CD8-positive, alpha-beta memory T cell (primary cell): ENCODE data around the gene DES. TPM values are rescaled to one million over a fixed set of nuclear protein-coding genes. Genes with fewer than 3 reads are reported as not detected.

ENCODE experiments used
- CTCF ChIA-PET: fragments of 350-600 bp; sonication (Branson Sonifier 250); formaldehyde crosslinking; loops from one replicate; lab custom pipeline; 2021; ENCODE audit warnings: antibody characterized with exemption; lab: Charles Lee
- POLR2A ChIA-PET: fragments of 350-600 bp; sonication (Branson Sonifier 250); formaldehyde crosslinking; loops from one replicate; lab custom pipeline; 2021; ENCODE audit warnings: antibody characterized with exemption; lab: Charles Lee
- DNase-seq, 5 donors: peaks; one replicate each; pipeline versions ENCODE4 v3.0.0 to v3.0.0-alpha.2; 2020 to 2022; ENCODE audit warnings: mixed read lengths in 1 of 5
- H3K27ac ChIP-seq: one replicate; pipeline ENCODE4 v1.7.0; 2013; ENCODE audit warnings: low read depth, mild to moderate bottlenecking, low read length, moderate library complexity
- H3K27me3 ChIP-seq: 2 replicates; pipeline ENCODE4 v1.7.0; 2013; ENCODE audit warnings: low read length, mild to moderate bottlenecking; ENCODE audit not compliant: insufficient read depth, poor library complexity, severe bottlenecking
- H3K36me3 ChIP-seq: 2 replicates; pipeline ENCODE4 v1.7.0; 2013; ENCODE audit warnings: mild to moderate bottlenecking, low read length, moderate library complexity; ENCODE audit not compliant: insufficient read depth
- H3K4me1 ChIP-seq: 2 replicates; pipeline ENCODE4 v1.7.0; 2013; ENCODE audit warnings: mild to moderate bottlenecking, low read length, moderate library complexity; ENCODE audit not compliant: insufficient read depth
- H3K4me3 ChIP-seq: 2 replicates; pipeline ENCODE4 v1.7.0; 2013; ENCODE audit warnings: mild to moderate bottlenecking, low read length
- H3K9me3 ChIP-seq: 2 replicates; pipeline ENCODE4 v1.7.0; 2013; ENCODE audit warnings: mild to moderate bottlenecking, low read length
- H3K27ac Mint-ChIP-seq, 8 donors: one replicate each; pipeline ENCODE4 v1.8.0; 2020 to 2021; ENCODE audit warnings: mixed read lengths in 8 of 8, mild to moderate bottlenecking in 6 of 8, inconsistent platforms in 3 of 8, moderate library complexity in 3 of 8
- H3K27me3 Mint-ChIP-seq, 2 donors: one replicate each; pipeline ENCODE4 v1.8.0; 2020 to 2021; ENCODE audit warnings: mixed read lengths in 2 of 2, mild to moderate bottlenecking in 1 of 2, moderate library complexity in 1 of 2
- H3K36me3 Mint-ChIP-seq, 3 donors: one replicate each; pipeline ENCODE4 v1.8.0; 2020 to 2021; ENCODE audit warnings: mixed read lengths in 3 of 3, inconsistent platforms in 1 of 3, mild to moderate bottlenecking in 1 of 3
- H3K4me1 Mint-ChIP-seq, 3 donors: one replicate each; pipeline ENCODE4 v1.8.0; 2020 to 2021; ENCODE audit warnings: mixed read lengths in 3 of 3, inconsistent platforms in 1 of 3, mild to moderate bottlenecking in 1 of 3
- H3K4me3 Mint-ChIP-seq, 7 donors: one replicate each; pipeline ENCODE4 v1.8.0; 2020 to 2021; ENCODE audit warnings: mixed read lengths in 7 of 7, mild to moderate bottlenecking in 6 of 7, moderate library complexity in 4 of 7, inconsistent platforms in 2 of 7
- H3K9me3 Mint-ChIP-seq, 5 donors: one replicate each; pipeline ENCODE4 v1.8.0; 2020 to 2022; ENCODE audit warnings: mixed read lengths in 5 of 5, mild to moderate bottlenecking in 3 of 5, moderate library complexity in 2 of 5, inconsistent platforms in 1 of 5
- polyA plus RNA-seq: library from polyadenylated mRNA; unstranded; fragments of 300-500 nt; fragmentation: Illumina TruSeq; gene quantifications from one replicate; pipeline ENCODE4 v1.2.3, GENCODE V29; 2021
- total RNA-seq, 2 experiments: library from RNA; stranded (reverse); gene quantifications; one replicate each; pipeline ENCODE4 v1.2.3, GENCODE V29; 2021

Gene DES
- total and polyA plus RNA-seq, 3 experiments from 2014 or later, result not detected

DNA sequence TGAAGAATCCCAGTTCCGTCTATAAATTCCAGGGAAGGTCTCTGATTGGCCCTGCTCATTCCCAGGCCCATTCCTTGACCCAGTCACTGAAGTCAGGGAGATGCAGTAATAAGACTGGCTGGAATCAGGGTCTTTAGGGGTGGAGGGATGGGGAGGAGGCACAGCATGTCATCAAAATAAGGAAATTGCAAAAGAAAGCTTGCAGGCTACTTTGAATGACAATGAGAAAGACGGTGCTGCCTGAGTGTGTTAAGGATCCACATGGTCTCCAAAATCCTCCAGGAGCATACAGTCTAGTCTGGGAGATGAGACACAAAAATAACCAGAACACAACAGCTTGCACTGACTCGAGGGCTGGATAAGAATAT, 2.0 kb upstream of the DES start:
- H3K27me3 Mint-ChIP-seq, result peaks cover 47 to 56% of the 10 kb centered on the region in 2 donors
- no peaks in the 10 kb centered on the region for H3K36me3 ChIP-seq
- ChIA-PET CTCF (interaction anchor here (1.4 to 1.6 kb wide), 3 partner anchors 14 to 27 kb away, joined by 3 to 5 read pairs (median 3); no protein-coding TSS in a partner anchor), POLR2A (no interaction called here)
- H3K4me1 ChIP-seq, result no peaks in the 10 kb centered on the region
- DNase-seq, result no peak
- H3K27me3 ChIP-seq, result peaks cover 10% of the 10 kb centered on the region
- peaks cover 0 to 3% (median 0%) of the 10 kb centered on the region in 3 donors for H3K4me1 Mint-ChIP-seq
- no peak overlapping the region for H3K4me3 ChIP-seq
- no peak overlapping the region for H3K27ac Mint-ChIP-seq
- no peaks in the 10 kb centered on the region for H3K36me3 Mint-ChIP-seq
- H3K4me3 Mint-ChIP-seq, result no peak overlapping the region
- H3K9me3 Mint-ChIP-seq, result peaks cover 0 to 11% (median 5%) of the 10 kb centered on the region in 5 donors
- H3K9me3 ChIP-seq, result no peaks in the 10 kb centered on the region
- H3K27ac ChIP-seq, result no peak overlapping the region

DNA sequence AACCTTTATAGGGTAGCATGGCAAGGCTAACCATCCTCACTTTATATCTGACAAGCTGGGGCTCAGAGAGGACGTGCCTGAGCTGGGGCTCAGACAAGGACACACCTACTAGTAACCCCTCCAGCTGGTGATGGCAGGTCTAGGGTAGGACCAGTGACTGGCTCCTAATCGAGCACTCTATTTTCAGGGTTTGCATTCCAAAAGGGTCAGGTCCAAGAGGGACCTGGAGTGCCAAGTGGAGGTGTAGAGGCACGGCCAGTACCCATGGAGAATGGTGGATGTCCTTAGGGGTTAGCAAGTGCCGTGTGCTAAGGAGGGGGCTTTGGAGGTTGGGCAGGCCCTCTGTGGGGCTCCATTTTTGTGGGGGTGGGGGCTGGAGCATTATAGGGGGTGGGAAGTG, 1.2 kb upstream of the DES start:
- H3K4me3 ChIP-seq, result no peak overlapping the region
- H3K9me3 ChIP-seq, result no peaks in the 10 kb centered on the region
- Mint-ChIP-seq H3K9me3 (peaks cover 0 to 8% (median 5%) of the 10 kb centered on the region in 5 donors), H3K4me3 (no peak overlapping the region), H3K4me1 (peaks cover 0 to 3% (median 0%) of the 10 kb centered on the region in 3 donors), H3K27ac (no peak overlapping the region), H3K27me3 (peaks cover 44 to 59% of the 10 kb centered on the region in 2 donors), H3K36me3 (no peaks in the 10 kb centered on the region)
- H3K27ac ChIP-seq, result no peak overlapping the region
- DNase-seq, result no peak
- peaks cover 10% of the 10 kb centered on the region for H3K27me3 ChIP-seq
- no peaks in the 10 kb centered on the region for H3K4me1 ChIP-seq
- ChIA-PET POLR2A (no interaction called here), CTCF (no interaction called here)
- H3K36me3 ChIP-seq, result no peaks in the 10 kb centered on the region

DNA sequence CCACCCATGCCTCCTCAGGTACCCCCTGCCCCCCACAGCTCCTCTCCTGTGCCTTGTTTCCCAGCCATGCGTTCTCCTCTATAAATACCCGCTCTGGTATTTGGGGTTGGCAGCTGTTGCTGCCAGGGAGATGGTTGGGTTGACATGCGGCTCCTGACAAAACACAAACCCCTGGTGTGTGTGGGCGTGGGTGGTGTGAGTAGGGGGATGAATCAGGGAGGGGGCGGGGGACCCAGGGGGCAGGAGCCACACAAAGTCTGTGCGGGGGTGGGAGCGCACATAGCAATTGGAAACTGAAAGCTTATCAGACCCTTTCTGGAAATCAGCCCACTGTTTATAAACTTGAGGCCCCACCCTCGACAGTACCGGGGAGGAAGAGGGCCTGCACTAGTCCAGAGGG, 803 bp upstream of the DES start:
- no peak overlapping the region for H3K27ac ChIP-seq
- no peak overlapping the region for H3K4me3 Mint-ChIP-seq
- ChIA-PET CTCF (no interaction called here), POLR2A (no interaction called here)
- peaks cover 10% of the 10 kb centered on the region for H3K27me3 ChIP-seq
- peaks cover 0 to 3% (median 0%) of the 10 kb centered on the region in 3 donors for H3K4me1 Mint-ChIP-seq
- no peak for DNase-seq
- no peaks in the 10 kb centered on the region for H3K9me3 ChIP-seq
- H3K4me1 ChIP-seq, result no peaks in the 10 kb centered on the region
- no peak overlapping the region for H3K27ac Mint-ChIP-seq
- H3K36me3 ChIP-seq, result no peaks in the 10 kb centered on the region
- H3K27me3 Mint-ChIP-seq, result peaks cover 40 to 62% of the 10 kb centered on the region in 2 donors
- H3K4me3 ChIP-seq, result no peak overlapping the region
- H3K9me3 Mint-ChIP-seq, result peaks cover 0 to 7% (median 3%) of the 10 kb centered on the region in 5 donors
- H3K36me3 Mint-ChIP-seq, result no peaks in the 10 kb centered on the region

DNA sequence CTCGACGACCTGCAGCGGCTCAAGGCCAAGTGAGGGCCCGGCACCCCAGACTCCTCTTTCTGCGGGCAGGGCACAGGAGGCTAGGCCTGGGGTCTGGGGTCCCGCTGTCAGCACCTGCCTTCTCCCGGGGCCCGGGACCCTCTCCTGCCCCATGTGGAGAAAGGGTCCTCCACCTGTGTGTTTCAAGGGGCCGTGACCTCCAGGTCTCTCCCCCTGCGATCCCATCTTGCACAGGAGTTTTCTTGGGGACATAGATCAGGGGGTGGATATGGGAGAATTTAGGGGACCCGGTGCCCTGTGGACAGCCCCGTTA, 791 bp downstream of the DES start:
- H3K4me3 ChIP-seq, result no peak overlapping the region
- Mint-ChIP-seq H3K36me3 (no peaks in the 10 kb centered on the region), H3K4me1 (peaks cover 0 to 3% (median 0%) of the 10 kb centered on the region in 3 donors), H3K9me3 (no peaks in the 10 kb centered on the region), H3K27me3 (peaks cover 36 to 58% of the 10 kb centered on the region in 2 donors), H3K27ac (no peak overlapping the region), H3K4me3 (peak overlapping the region in 2 of 7 donors; percentile 10 to 54)
- no peak overlapping the region for H3K27ac ChIP-seq
- ChIA-PET CTCF (interaction anchor here (0.8 kb wide), 1 partner anchor 38 kb away, joined by 3 read pairs; no protein-coding TSS in a partner anchor), POLR2A (no interaction called here)
- H3K4me1 ChIP-seq, result no peaks in the 10 kb centered on the region
- no peaks in the 10 kb centered on the region for H3K9me3 ChIP-seq
- H3K27me3 ChIP-seq, result peaks cover 7% of the 10 kb centered on the region
- no peaks in the 10 kb centered on the region for H3K36me3 ChIP-seq
- no peak for DNase-seq

DNA sequence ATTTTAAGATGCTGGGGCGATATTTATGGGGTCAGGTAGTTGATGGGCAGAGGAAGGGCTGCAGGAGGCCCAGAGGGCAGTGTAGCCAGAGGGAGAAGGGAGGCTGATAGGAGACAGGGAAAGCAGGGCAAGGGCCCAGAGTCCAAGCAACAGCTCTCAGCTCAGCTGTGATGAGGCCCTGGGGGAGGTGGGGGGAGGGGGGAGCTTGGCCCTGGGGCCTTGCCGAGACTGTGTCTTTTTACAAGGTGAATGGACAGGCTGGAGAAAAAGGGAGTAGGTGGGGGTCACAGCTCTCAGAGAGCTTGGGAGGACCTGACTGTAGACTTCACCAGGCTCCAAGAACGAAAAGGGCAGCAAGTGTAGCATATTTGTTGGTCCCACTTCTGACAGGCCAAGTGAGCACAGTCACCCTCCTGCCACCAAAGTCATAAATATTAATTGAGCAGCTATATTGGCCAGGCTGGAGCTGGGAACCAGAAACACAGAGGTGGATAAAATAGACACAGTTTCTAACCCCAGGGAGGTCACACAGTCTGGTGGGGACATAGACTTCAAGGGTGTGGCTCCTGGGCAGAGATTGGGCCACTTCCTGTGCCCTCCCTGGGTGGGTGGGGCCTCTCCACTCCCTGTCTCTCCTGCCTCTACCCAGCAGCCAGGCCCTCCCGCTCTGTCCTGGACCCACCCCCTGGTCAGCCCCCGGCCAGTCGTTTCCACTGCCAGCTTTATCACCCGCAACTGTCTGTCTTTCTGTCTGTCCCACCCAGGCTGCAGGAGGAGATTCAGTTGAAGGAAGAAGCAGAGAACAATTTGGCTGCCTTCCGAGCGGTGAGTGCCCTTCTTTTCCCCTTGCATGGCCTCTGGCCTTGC, 1.4 kb downstream of the DES start:
- no peaks in the 10 kb centered on the region for H3K4me1 ChIP-seq
- H3K27me3 ChIP-seq, result peaks cover 7% of the 10 kb centered on the region
- Mint-ChIP-seq H3K9me3 (no peaks in the 10 kb centered on the region), H3K4me1 (peaks cover 0 to 3% (median 0%) of the 10 kb centered on the region in 3 donors), H3K36me3 (no peaks in the 10 kb centered on the region), H3K4me3 (peak overlapping the region in 2 of 7 donors; percentile 10 to 54), H3K27me3 (peaks cover 41 to 63% of the 10 kb centered on the region in 2 donors), H3K27ac (no peak overlapping the region)
- no peak overlapping the region for H3K4me3 ChIP-seq
- no peaks in the 10 kb centered on the region for H3K9me3 ChIP-seq
- H3K36me3 ChIP-seq, result no peaks in the 10 kb centered on the region
- DNase-seq, result no peak
- ChIA-PET POLR2A (no interaction called here), CTCF (interaction anchor here (1.3 kb wide), 1 partner anchor 11 kb away, joined by 4 read pairs; no protein-coding TSS in a partner anchor)
- H3K27ac ChIP-seq, result no peak overlapping the region

DNA sequence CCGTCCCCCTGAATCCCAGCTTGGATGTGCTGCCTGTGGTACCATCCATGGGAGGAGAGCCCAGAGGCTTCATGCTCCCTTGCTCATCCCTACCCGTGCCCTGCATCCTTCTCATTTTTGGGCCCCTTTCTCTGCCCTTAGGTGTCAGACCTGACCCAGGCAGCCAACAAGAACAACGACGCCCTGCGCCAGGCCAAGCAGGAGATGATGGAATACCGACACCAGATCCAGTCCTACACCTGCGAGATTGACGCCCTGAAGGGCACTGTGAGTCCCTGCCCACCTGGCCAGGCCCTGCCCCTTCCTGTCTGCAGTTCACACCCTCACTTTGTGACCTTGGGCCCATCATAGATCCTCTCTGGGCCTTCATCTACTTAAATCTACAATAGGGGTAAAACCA, 2.5 kb downstream of the DES start:
- peaks cover 0 to 3% (median 0%) of the 10 kb centered on the region in 3 donors for H3K4me1 Mint-ChIP-seq
- peak overlapping the region in 1 of 8 donors; percentile 15 for H3K27ac Mint-ChIP-seq
- no peaks in the 10 kb centered on the region for H3K36me3 Mint-ChIP-seq
- H3K9me3 ChIP-seq, result no peaks in the 10 kb centered on the region
- no peak overlapping the region for H3K4me3 ChIP-seq
- no peaks in the 10 kb centered on the region for H3K9me3 Mint-ChIP-seq
- H3K4me3 Mint-ChIP-seq, result no peak overlapping the region
- peaks cover 7% of the 10 kb centered on the region for H3K27me3 ChIP-seq
- H3K36me3 ChIP-seq, result no peaks in the 10 kb centered on the region
- DNase-seq, result no peak
- H3K27ac ChIP-seq, result no peak overlapping the region
- CTCF ChIA-PET, result interaction anchor here (1.3 kb wide), 1 partner anchor 10 kb away, joined by 4 read pairs; no protein-coding TSS in a partner anchor
- peaks cover 40 to 64% of the 10 kb centered on the region in 2 donors for H3K27me3 Mint-ChIP-seq
- POLR2A ChIA-PET, result no interaction called here
- no peaks in the 10 kb centered on the region for H3K4me1 ChIP-seq

DNA sequence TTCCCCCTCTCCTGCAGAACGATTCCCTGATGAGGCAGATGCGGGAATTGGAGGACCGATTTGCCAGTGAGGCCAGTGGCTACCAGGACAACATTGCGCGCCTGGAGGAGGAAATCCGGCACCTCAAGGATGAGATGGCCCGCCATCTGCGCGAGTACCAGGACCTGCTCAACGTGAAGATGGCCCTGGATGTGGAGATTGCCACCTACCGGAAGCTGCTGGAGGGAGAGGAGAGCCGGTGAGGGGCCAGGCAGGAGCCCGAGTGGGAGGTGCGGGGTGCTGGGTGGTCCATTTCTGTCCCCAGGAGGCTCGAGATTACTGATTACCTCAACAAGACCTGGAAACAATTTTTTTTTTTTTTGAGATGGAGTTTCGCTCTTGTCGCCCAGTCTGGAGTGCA, 3.1 kb downstream of the DES start:
- DNase-seq, result no peak
- H3K4me1 Mint-ChIP-seq, result peaks cover 0 to 3% (median 0%) of the 10 kb centered on the region in 3 donors
- Histone ChIP-seq H3K36me3 (no peaks in the 10 kb centered on the region), H3K4me1 (no peaks in the 10 kb centered on the region), H3K27me3 (peaks cover 3% of the 10 kb centered on the region), H3K4me3 (no peak overlapping the region), H3K27ac (no peak overlapping the region), H3K9me3 (no peaks in the 10 kb centered on the region)
- ChIA-PET CTCF (no interaction called here), POLR2A (no interaction called here)
- H3K36me3 Mint-ChIP-seq, result no peaks in the 10 kb centered on the region
- no peak overlapping the region for H3K27ac Mint-ChIP-seq
- H3K4me3 Mint-ChIP-seq, result no peak overlapping the region
- H3K27me3 Mint-ChIP-seq, result peaks cover 42 to 64% of the 10 kb centered on the region in 2 donors
- no peaks in the 10 kb centered on the region for H3K9me3 Mint-ChIP-seq

DNA sequence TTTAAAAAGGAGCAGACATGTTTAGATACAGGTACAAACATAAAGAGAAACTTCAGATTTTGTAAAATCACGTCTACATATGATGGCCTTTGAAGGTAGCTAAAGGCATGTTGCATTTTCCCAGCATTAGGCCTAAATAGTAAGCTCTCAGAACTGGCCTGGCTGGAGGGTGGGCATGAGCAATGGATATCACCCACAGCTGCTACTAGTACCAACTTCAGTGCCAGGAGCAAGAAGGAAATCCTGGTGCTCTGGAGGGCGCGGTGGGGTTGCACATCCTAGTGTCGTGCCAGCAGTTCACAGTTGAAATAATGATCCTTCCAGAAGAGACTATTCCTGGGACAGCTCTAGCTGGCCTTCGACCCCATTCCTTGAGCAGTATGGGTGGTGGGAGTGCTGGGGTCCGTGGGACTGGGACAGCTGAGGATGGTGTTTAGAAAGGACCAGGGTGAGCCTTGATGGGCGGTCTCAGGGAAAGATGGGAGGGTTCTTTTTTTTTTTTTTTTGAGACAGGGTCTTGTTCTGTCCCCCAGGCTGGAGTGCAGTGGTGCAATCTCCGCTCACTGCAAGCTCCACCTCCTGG, 4.9 kb downstream of the DES start:
- H3K9me3 Mint-ChIP-seq, result no peaks in the 10 kb centered on the region

More for the DNA sequence above, 4.9 kb downstream of the DES start:
- Mint-ChIP-seq H3K27ac (no peak overlapping the region), H3K4me3 (peak overlapping the region in 1 of 7 donors; percentile 52), H3K4me1 (peaks cover 0 to 3% (median 0%) of the 10 kb centered on the region in 3 donors), H3K36me3 (no peaks in the 10 kb centered on the region), H3K27me3 (peaks cover 38 to 66% of the 10 kb centered on the region in 2 donors)
- H3K9me3 ChIP-seq, result no peaks in the 10 kb centered on the region
- peaks cover 3% of the 10 kb centered on the region for H3K27me3 ChIP-seq
- H3K27ac ChIP-seq, result no peak overlapping the region
- no peak for DNase-seq
- H3K36me3 ChIP-seq, result no peaks in the 10 kb centered on the region
- POLR2A ChIA-PET, result no interaction called here
- H3K4me1 ChIP-seq, result no peaks in the 10 kb centered on the region
- no peak overlapping the region for H3K4me3 ChIP-seq
- CTCF ChIA-PET, result interaction anchor here (0.9 kb wide), 1 partner anchor 87 kb away, joined by 3 read pairs; no protein-coding TSS in a partner anchor
